Vagina (tissue), 2 donors: Measurements from ENCODE around the gene NUB1. TPM values are rescaled to one million over a fixed set of nuclear protein-coding genes. Genes with fewer than 3 reads are reported as not detected.

Source experiments
- DNase-seq, 2 donors: peaks; one replicate each; pipeline ENCODE4 v3.0.0-alpha.2; 2017; ENCODE audit errors: extremely low spot score in 2 of 2
- H3K27ac ChIP-seq: fragments of 200-600 bp; sonication (generic); one replicate; pipeline ENCODE4 v1.5.1; 2019
- H3K27me3 ChIP-seq: fragments of 200-600 bp; sonication (generic); one replicate; pipeline ENCODE4 v1.5.1; 2019
- H3K36me3 ChIP-seq, 2 donors: fragments of 200-600 bp; sonication (generic); one replicate each; pipeline ENCODE4 v1.5.1; 2017 to 2019
- H3K4me1 ChIP-seq: fragments of 200-600 bp; sonication (generic); one replicate; pipeline ENCODE4 v1.5.1; 2019
- H3K4me3 ChIP-seq, 2 donors: fragments of 200-600 bp; sonication (generic); 1 replicate in 1 of 2; 2 replicates in 1 of 2; pipeline ENCODE4 v1.5.1; 2016 to 2019
- H3K9me3 ChIP-seq: fragments of 200-600 bp; sonication (generic); one replicate; pipeline ENCODE4 v1.5.1; 2019
- POLR2A ChIP-seq, 2 donors: fragments of 450-650 bp; IDR thresholded peaks; one replicate each; pipeline ENCODE4 v1.6.1; 2017; ENCODE audit warnings: antibody characterized with exemption in 2 of 2, mild to moderate bottlenecking in 2 of 2, moderate library complexity in 2 of 2
- POLR2AphosphoS5 ChIP-seq, 2 donors: sonication (generic); formaldehyde crosslinking; IDR thresholded peaks; one replicate each; pipeline ENCODE4 v1.9.0; 2017; ENCODE audit warnings: antibody characterized with exemption in 2 of 2, mild to moderate bottlenecking in 2 of 2, low read depth in 1 of 2; ENCODE audit not compliant: insufficient read depth in 1 of 2
- intact Hi-C: fragments of 100-400 bp; cut with DNase I; formaldehyde crosslinking; loops from one replicate; pipeline ENCODE4 v1.15.1; 2023
- total RNA-seq: library from RNA; depleted of rRNA; stranded (reverse); fragments of >200 nt; gene quantifications from one replicate; pipeline ENCODE4 v1.2.3, GENCODE V29; 2016
- TF ChIP-seq, protein P1 (sequence below), 3 experiments: fragments of 450-650 bp in 2 of 3; fragments of 200-600 bp in 1 of 3; sonication (generic) in 1 of 3; IDR thresholded peaks; one replicate each; pipeline ENCODE4 v1.5.1; 2017 to 2019; ENCODE audit warnings: antibody characterized with exemption in 3 of 3, mild to moderate bottlenecking in 2 of 3, moderate library complexity in 2 of 3

The NUB1 gene
- total RNA-seq, 1 donor from 2014 or later = 46.2 TPM

DNA sequence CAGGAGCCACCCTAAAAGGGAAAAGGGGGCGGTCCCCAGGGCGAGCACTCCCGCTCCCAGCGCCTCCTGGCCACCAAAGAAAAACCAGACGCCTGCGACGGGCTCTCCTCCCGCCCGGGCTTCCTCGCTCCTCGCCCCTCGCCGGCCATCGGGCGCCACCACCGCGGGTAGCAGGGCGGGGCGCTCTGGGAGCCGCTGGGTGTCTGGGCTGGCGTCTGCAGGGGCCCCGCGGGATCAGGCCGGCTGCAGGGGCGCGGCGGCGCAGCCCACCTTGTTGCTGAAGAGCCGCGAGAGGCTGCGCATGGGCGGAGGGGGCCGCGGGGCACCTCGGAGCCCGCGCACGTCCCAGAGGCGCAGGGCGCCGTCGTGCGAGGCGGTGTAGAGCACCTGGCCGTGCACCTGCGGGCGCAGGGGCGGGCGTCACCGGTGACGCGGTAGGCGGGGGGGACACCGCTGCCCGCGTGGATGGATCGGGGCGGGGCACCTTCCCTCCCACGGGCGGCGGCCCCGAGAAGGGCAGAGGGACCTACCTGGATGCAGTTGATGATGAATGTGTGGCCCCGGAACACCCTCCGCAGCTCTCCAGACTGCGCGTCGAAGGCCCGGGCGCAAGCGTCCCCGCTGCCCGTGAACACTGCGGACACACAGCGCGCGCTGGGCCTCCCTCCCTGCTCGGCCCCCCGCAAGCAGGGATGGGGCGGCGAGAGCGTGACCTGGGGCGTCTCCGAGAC lies 39.9 kb downstream of the NUB1 start:
- TF ChIP-seq POLR2AphosphoS5 (IDR thresholded peaks at IDR 0.05; ENCODE audit: insufficient read depth in 1 of 2, low read depth in 1 of 2) = no peak
- TF ChIP-seq, protein P1, sequence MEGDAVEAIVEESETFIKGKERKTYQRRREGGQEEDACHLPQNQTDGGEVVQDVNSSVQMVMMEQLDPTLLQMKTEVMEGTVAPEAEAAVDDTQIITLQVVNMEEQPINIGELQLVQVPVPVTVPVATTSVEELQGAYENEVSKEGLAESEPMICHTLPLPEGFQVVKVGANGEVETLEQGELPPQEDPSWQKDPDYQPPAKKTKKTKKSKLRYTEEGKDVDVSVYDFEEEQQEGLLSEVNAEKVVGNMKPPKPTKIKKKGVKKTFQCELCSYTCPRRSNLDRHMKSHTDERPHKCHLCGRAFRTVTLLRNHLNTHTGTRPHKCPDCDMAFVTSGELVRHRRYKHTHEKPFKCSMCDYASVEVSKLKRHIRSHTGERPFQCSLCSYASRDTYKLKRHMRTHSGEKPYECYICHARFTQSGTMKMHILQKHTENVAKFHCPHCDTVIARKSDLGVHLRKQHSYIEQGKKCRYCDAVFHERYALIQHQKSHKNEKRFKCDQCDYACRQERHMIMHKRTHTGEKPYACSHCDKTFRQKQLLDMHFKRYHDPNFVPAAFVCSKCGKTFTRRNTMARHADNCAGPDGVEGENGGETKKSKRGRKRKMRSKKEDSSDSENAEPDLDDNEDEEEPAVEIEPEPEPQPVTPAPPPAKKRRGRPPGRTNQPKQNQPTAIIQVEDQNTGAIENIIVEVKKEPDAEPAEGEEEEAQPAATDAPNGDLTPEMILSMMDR (IDR thresholded peaks at IDR 0.05) = no peak
- TF ChIP-seq POLR2A (IDR thresholded peaks at IDR 0.05) = no peak
- Histone ChIP-seq H3K4me1 (peaks cover 22% of the 10 kb centered on the region), H3K4me3 (peak overlapping the region; percentile 26 to 39), H3K9me3 (no peaks in the 10 kb centered on the region), H3K27ac (no peak overlapping the region), H3K27me3 (no peaks in the 10 kb centered on the region), H3K36me3 (peaks cover 0 to 13% of the 10 kb centered on the region in 2 donors)
- no peak for DNase-seq
- intact Hi-C loops = no loop called here

DNA sequence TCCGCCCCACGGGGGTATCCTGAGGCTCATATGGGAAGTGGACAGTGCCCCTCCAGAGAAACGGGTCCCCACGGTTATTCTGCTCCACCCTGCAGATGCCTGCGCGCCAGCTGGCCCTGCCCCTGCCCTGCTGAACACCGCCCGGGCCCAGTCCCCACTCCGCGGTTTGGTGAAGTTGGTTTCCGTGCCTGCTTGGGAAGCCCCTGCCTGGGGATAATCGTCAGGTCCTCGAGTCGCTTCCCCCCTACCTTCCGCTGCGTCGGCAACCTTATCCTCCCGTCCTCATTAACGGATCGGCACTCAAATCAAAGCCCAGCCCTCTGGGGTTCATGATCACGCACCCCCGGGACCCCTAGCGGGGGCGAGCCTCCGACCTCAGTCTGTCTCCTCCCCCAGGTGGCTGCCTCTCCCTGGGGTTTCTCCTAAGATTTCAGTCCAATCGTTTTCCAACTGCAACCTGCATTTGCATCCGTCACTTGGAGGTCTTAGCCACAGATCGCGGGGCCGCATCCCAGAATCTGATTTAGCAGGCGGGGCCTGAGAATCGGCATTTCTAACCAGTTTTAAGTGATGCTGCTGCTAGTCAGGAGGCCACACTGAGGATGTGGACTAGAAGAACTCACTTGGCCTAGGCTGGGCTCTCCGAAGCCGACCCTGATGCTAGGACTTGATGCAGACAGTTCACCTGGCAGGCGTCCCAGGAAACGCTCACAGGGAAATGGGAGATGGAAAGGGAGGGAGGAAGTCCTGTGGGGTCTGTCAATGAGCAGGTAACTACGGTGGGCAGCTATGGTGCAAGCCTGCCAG lies 40.7 kb downstream of the NUB1 start:
- Histone ChIP-seq H3K27ac (no peak overlapping the region), H3K4me1 (peaks cover 29% of the 10 kb centered on the region), H3K4me3 (peak overlapping the region; percentile 26 to 39), H3K27me3 (no peaks in the 10 kb centered on the region), H3K36me3 (peaks cover 0 to 8% of the 10 kb centered on the region in 2 donors), H3K9me3 (no peaks in the 10 kb centered on the region)
- TF ChIP-seq, protein P1 (IDR thresholded peaks at IDR 0.05) = no peak
- TF ChIP-seq POLR2A (IDR thresholded peaks at IDR 0.05) (no peak), POLR2AphosphoS5 (IDR thresholded peaks at IDR 0.05; ENCODE audit: insufficient read depth in 1 of 2, low read depth in 1 of 2) (no peak)
- intact Hi-C loops = no loop called here
- no peak for DNase-seq

DNA sequence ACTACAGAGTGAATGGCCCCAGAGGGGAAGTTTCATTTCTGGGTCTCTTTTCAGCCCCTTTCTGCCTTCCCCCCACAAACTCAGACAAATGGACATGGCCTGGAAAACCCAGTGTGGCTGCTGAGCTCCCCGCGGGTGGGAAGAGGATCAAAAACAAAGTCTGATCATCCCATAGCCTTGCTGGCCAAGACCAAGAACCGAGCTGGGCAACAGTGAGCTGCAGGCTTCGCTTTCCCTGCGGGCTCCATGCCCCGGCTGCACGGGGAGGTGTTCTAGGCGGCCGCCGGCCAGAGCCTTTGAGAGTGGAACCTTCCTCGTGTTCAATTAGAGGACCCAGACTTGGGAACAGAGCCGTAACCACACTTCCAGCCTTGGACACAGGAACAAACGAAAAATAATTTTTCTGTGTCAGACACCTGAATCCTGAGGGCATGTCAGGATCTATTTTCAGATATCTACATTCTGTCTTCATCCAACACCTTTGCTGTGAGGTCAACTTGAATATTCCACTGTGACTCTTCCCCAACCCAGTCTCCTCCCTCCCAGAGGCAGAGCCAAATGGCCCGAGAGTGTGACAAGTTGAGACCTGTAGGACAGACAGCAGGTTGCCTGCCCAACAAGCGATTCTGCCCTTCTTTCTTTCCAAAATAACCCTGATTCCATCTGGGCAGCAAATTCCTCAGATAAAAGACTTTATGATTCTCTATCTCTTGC lies 42.2 kb downstream of the NUB1 start:
- Histone ChIP-seq H3K36me3 (no peaks in the 10 kb centered on the region), H3K4me1 (peaks cover 33% of the 10 kb centered on the region), H3K27me3 (no peaks in the 10 kb centered on the region), H3K4me3 (no peak overlapping the region), H3K27ac (no peak overlapping the region), H3K9me3 (no peaks in the 10 kb centered on the region)
- TF ChIP-seq, protein P1 (IDR thresholded peaks at IDR 0.05) = no peak
- TF ChIP-seq POLR2A (IDR thresholded peaks at IDR 0.05) = no peak
- no peak for TF ChIP-seq POLR2AphosphoS5 (IDR thresholded peaks at IDR 0.05; ENCODE audit: insufficient read depth in 1 of 2, low read depth in 1 of 2)
- intact Hi-C loops = no loop called here
- DNase-seq = no peak

DNA sequence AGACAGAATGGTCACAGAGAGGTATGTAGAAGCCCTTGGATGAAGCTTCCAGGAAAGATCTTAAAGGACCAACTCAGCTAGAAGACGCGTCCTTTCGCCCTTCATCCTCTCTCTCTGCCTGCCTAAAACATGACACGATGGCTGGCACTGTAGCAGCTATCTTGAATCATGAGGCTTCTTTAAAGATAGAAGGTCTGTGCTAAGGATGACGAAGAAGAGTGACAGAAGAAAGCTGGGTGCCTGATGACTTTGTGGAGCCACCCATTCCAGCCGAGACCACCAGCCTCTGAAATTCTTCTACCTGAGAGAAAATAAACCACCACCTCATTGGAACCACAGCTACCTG lies 42.7 kb downstream of the NUB1 start:
- Histone ChIP-seq H3K36me3 (no peaks in the 10 kb centered on the region), H3K4me3 (no peak overlapping the region), H3K4me1 (peaks cover 33% of the 10 kb centered on the region), H3K27me3 (no peaks in the 10 kb centered on the region), H3K27ac (no peak overlapping the region), H3K9me3 (no peaks in the 10 kb centered on the region)
- TF ChIP-seq POLR2A (IDR thresholded peaks at IDR 0.05) = no peak
- no peak for DNase-seq
- intact Hi-C loops = no loop called here

DNA sequence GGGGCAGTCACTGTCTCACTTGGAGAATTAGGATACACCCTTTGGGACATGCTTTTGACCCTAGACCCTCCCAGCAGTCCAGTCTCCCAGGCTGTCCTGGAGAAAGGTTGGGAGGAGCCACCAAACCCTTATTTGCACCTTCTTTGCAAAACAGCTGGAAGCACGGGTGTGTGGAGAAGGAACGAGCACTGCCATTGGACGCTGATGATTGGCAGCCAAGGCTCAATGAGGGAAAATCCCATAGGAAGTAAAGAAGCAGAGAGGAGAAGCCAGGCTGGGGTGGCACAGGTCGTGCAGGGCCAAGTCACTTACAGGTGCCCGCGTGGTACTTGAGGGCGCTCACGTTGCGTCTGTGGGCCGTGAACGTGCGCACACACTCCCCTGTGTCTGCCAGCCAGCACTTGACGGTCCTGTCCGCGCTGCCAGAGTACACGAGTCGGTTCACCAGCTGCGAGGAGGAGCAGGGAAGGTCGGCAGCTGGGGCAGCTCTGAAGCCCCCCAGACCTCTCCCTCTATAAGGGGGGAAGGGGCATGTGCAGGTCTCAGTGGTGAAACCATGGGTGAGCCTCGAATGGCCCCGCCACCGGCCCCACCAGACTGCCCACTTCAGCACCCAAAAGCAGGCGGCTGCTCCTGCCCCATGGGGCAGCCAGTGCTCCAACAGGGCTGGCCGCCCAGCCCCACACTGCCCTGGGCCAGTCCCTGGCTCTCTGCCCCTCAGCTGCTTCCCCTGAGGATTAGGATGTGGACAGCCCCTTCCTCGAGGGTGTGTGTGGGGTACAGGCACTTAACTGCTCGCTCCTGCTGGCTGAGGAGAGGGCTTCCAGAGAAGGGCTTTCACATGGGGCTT lies 43.4 kb downstream of the NUB1 start:
- Histone ChIP-seq H3K9me3 (no peaks in the 10 kb centered on the region), H3K27ac (no peak overlapping the region), H3K4me1 (peaks cover 33% of the 10 kb centered on the region), H3K27me3 (no peaks in the 10 kb centered on the region), H3K36me3 (no peaks in the 10 kb centered on the region), H3K4me3 (no peak overlapping the region)
- intact Hi-C loops = no loop called here
- DNase-seq = no peak
- TF ChIP-seq POLR2A (IDR thresholded peaks at IDR 0.05) (no peak), POLR2AphosphoS5 (IDR thresholded peaks at IDR 0.05; ENCODE audit: insufficient read depth in 1 of 2, low read depth in 1 of 2) (no peak)
- TF ChIP-seq, protein P1 (IDR thresholded peaks at IDR 0.05) = no peak
